Activated CD8-positive, alpha-beta memory T cell treated with anti-CD3 and anti-CD28 coated beads for 24 hours (primary cell): ENCODE data around the gene PKD1L1.
"Not testable (repeated sequence)": the region's sequence is repeated elsewhere in the genome, so short reads cannot be mapped to it uniquely, and the experiment has no call there.

ENCODE experiments used
- DNase-seq: peaks from one replicate; pipeline ENCODE4 v3.0.0-alpha.2; 2020

Gene PKD1L1

GRCh38 chr7:47954231-47954911 lies 6.1 kb upstream of the PKD1L1 start:
- DNase-seq: no peak

- DNase-seq: no peak
These were observed 5.6 kb upstream of the PKD1L1 start for GRCh38 chr7:47953822-47954221.

- no peak for DNase-seq
These were observed 4.0 kb upstream of the PKD1L1 start for GRCh38 chr7:47952224-47952623.

- DNase-seq: no peak
These were observed 3.1 kb upstream of the PKD1L1 start for GRCh38 chr7:47951374-47951773.

GRCh38 chr7:47950714-47951113 lies 2.4 kb upstream of the PKD1L1 start:
- no peak for DNase-seq

GRCh38 chr7:47949703-47950102 lies 1.4 kb upstream of the PKD1L1 start:
- DNase-seq: no peak

- no peak for DNase-seq
These were observed 914 bp downstream of the PKD1L1 start for GRCh38 chr7:47947355-47947749.

GRCh38 chr7:47946581-47947354 lies 1.5 kb downstream of the PKD1L1 start:
- no peak for DNase-seq

GRCh38 chr7:47945261-47946015 lies 2.8 kb downstream of the PKD1L1 start:
- peak; percentile 87 for DNase-seq

GRCh38 chr7:47944536-47945260 lies 3.6 kb downstream of the PKD1L1 start:
- DNase-seq: no peak

GRCh38 chr7:47943676-47944474 lies 4.4 kb downstream of the PKD1L1 start:
- no peak for DNase-seq

- not testable (repeated sequence) for DNase-seq
These were observed 5.6 kb downstream of the PKD1L1 start for GRCh38 chr7:47942651-47943050.

GRCh38 chr7:47942132-47942531 lies 6.1 kb downstream of the PKD1L1 start:
- no peak for DNase-seq

GRCh38 chr7:47941136-47941844 lies 7.0 kb downstream of the PKD1L1 start:
- DNase-seq: no peak

GRCh38 chr7:47940088-47941013 lies 7.9 kb downstream of the PKD1L1 start:
- no peak for DNase-seq

- no peak for DNase-seq
These were observed 8.7 kb downstream of the PKD1L1 start for GRCh38 chr7:47939425-47940036.

GRCh38 chr7:47938574-47939165 lies 9.6 kb downstream of the PKD1L1 start:
- DNase-seq: no peak

- no peak for DNase-seq
These were observed 10.3 kb downstream of the PKD1L1 start for GRCh38 chr7:47937711-47938573.
